IMR-90 (cell line): ENCODE results near the gene SLC8A1. TPM values are rescaled to one million over a fixed set of nuclear protein-coding genes. Genes with fewer than 3 reads are reported as not detected.

ENCODE experiments used
- ATAC-seq: fragments of 200-7000 bp; cut with Tn5 transposase; 2 replicates; pipeline ENCODE4 v1.9.1; 2020; ENCODE audit warnings: low read depth, mild to moderate bottlenecking, moderate library complexity
- BruUV-seq: library from RNA; stranded (reverse); fragments of 400-500 nt; replicated peaks from 2 replicates; lab custom pipeline; 2021; lab: Mats Ljungman, UMichigan
- CTCF ChIA-PET: fragments of 300-600 bp; formaldehyde crosslinking; extraction: SDS; loops from one replicate; lab custom pipeline; 2021; ENCODE audit warnings: antibody characterized with exemption; lab: Yijun Ruan, JAX
- POLR2A ChIA-PET: fragments of 300-600 bp; sonication (Branson Sonifier 250); formaldehyde crosslinking; loops from one replicate; lab custom pipeline; 2022; ENCODE audit warnings: antibody characterized with exemption; ENCODE audit not compliant: unreplicated experiment; lab: Charles Lee
- DNase-seq: peaks from one replicate; pipeline ENCODE4 v3.0.0; 2013
- H2AFZ ChIP-seq: replicated peaks from 2 replicates; pipeline ENCODE3; 2013; ENCODE audit warnings: low read length, mild to moderate bottlenecking; ENCODE audit not compliant: poor library complexity
- H2AK5ac ChIP-seq: 2 replicates; pipeline ENCODE4 v1.6.1; 2013; ENCODE audit warnings: low read depth, low read length, inconsistent platforms
- H2AK9ac ChIP-seq: replicated peaks from 2 replicates; pipeline ENCODE3; 2013; ENCODE audit warnings: mild to moderate bottlenecking, low read depth, low read length, moderate library complexity; ENCODE audit not compliant: poor library complexity
- H2BK120ac ChIP-seq: 2 replicates; pipeline ENCODE4 v1.6.1; 2013; ENCODE audit warnings: low read depth, low read length, inconsistent platforms
- H2BK15ac ChIP-seq: 3 replicates; pipeline ENCODE4 v1.6.1; 2013; ENCODE audit warnings: low read depth, low read length, inconsistent platforms
- H2BK20ac ChIP-seq: 2 replicates; pipeline ENCODE4 v1.6.1; 2013; ENCODE audit warnings: low read depth, mild to moderate bottlenecking, inconsistent platforms, low read length, moderate library complexity
- H2BK5ac ChIP-seq: 2 replicates; pipeline ENCODE4 v1.6.1; 2013; ENCODE audit warnings: mild to moderate bottlenecking, low read depth, low read length, inconsistent platforms; ENCODE audit not compliant: poor library complexity, severe bottlenecking
- H3K14ac ChIP-seq: replicated peaks from 2 replicates; pipeline ENCODE4 v1.6.1; 2013; ENCODE audit warnings: low read depth, low read length, inconsistent platforms
- H3K18ac ChIP-seq: 2 replicates; pipeline ENCODE4 v1.6.1; 2013; ENCODE audit warnings: low read depth, low read length, control low read depth
- H3K23ac ChIP-seq: 2 replicates; pipeline ENCODE4 v1.6.1; 2013; ENCODE audit warnings: low read depth, low read length, inconsistent platforms
- H3K27ac ChIP-seq: 2 replicates; pipeline ENCODE4 v1.5.1; 2013; ENCODE audit warnings: mild to moderate bottlenecking, control low read depth, low read length; ENCODE audit not compliant: insufficient read depth
- H3K27me3 ChIP-seq: 2 replicates; pipeline ENCODE4 v1.6.1; 2013; ENCODE audit warnings: low read length; ENCODE audit not compliant: control insufficient read depth, insufficient read depth
- H3K36me3 ChIP-seq: 2 replicates; pipeline ENCODE4 v1.6.1; 2013; ENCODE audit warnings: low read length, mixed read lengths; ENCODE audit not compliant: control insufficient read depth, insufficient read depth
- H3K4ac ChIP-seq: 2 replicates; pipeline ENCODE4 v1.6.1; 2013; ENCODE audit warnings: low read depth, low read length, inconsistent platforms
- H3K4me1 ChIP-seq: 2 replicates; pipeline ENCODE4 v1.6.1; 2013; ENCODE audit warnings: low read length, mixed read lengths; ENCODE audit not compliant: control insufficient read depth, insufficient read depth
- H3K4me2 ChIP-seq: 2 replicates; pipeline ENCODE4 v1.6.1; 2013; ENCODE audit warnings: low read depth, mild to moderate bottlenecking, control low read depth, low read length, moderate library complexity
- H3K4me3 ChIP-seq: 2 replicates; pipeline ENCODE4 v1.5.1; 2013; ENCODE audit warnings: low read depth, mild to moderate bottlenecking, control low read depth, low read length, moderate library complexity; ENCODE audit not compliant: insufficient read depth
- H3K56ac ChIP-seq: 2 replicates; pipeline ENCODE4 v1.6.1; 2013; ENCODE audit warnings: low read length, inconsistent platforms; ENCODE audit not compliant: insufficient read depth; ENCODE audit errors: extremely low read depth
- H3K79me1 ChIP-seq, 2 experiments: 2 replicates each; pipeline ENCODE4 v1.6.1; 2013; ENCODE audit warnings: low read length in 2 of 2, inconsistent platforms in 1 of 2, low read depth in 1 of 2
- H3K9ac ChIP-seq: 2 replicates; pipeline ENCODE4 v1.6.1; 2013; ENCODE audit warnings: low read depth, low read length, control low read depth
- H3K9me1 ChIP-seq: 2 replicates; pipeline ENCODE4 v1.6.1; 2013; ENCODE audit warnings: low read length, inconsistent platforms; ENCODE audit not compliant: insufficient read depth
- H3K9me3 ChIP-seq: 2 replicates; pipeline ENCODE4 v1.6.1; 2013; ENCODE audit warnings: low read length; ENCODE audit not compliant: control insufficient read depth, insufficient read depth
- H4K20me1 ChIP-seq: 2 replicates; pipeline ENCODE4 v1.6.1; 2013; ENCODE audit warnings: low read length, inconsistent platforms; ENCODE audit not compliant: insufficient read depth
- H4K5ac ChIP-seq: 2 replicates; pipeline ENCODE4 v1.6.1; 2013; ENCODE audit warnings: mild to moderate bottlenecking, low read depth, low read length, control low read depth
- H4K8ac ChIP-seq, 2 experiments: 2 replicates each; pipeline ENCODE4 v1.6.1; 2013; ENCODE audit warnings: low read depth in 2 of 2, low read length in 2 of 2, control low read depth in 1 of 2, inconsistent platforms in 1 of 2
- H4K91ac ChIP-seq: 2 replicates; pipeline ENCODE4 v1.6.1; 2013; ENCODE audit warnings: low read depth, low read length, inconsistent platforms; ENCODE audit not compliant: insufficient read depth
- BHLHE40 ChIP-seq: fragments of 150-350 bp; IDR thresholded peaks from 2 replicates; pipeline ENCODE4 v1.6.1; 2016; ENCODE audit warnings: mild to moderate bottlenecking, low read depth, low read length
- CEBPB ChIP-seq: IDR thresholded peaks from 2 replicates; pipeline ENCODE4 v1.6.1; 2012; ENCODE audit warnings: low read depth, low read length, improper control_type of control experiment
- CHD1 ChIP-seq: IDR thresholded peaks from 2 replicates; pipeline ENCODE4 v1.6.1; 2012; ENCODE audit warnings: low read depth, low read length, improper control_type of control experiment
- CTCF ChIP-seq: conservative IDR thresholded peaks from 2 replicates; pipeline ENCODE4 v1.5.1; 2012; ENCODE audit warnings: mild to moderate bottlenecking, low read depth, low read length, improper control_type of control experiment
- ELK1 ChIP-seq: fragments of 150-350 bp; IDR thresholded peaks from 2 replicates; pipeline ENCODE4 v1.6.1; 2016; ENCODE audit warnings: low read depth, mild to moderate bottlenecking, low read length, moderate library complexity, borderline replicate concordance
- FOS ChIP-seq: fragments of 150-350 bp; IDR thresholded peaks from 2 replicates; pipeline ENCODE4 v1.6.1; 2016; ENCODE audit warnings: low read depth, low read length
- MXI1 ChIP-seq: IDR thresholded peaks from 2 replicates; pipeline ENCODE4 v1.6.1; 2012; ENCODE audit warnings: low read depth, mild to moderate bottlenecking, low read length, moderate library complexity, borderline replicate concordance
- NFE2L2 ChIP-seq: fragments of 150-350 bp; IDR thresholded peaks from 2 replicates; pipeline ENCODE4 v1.6.1; 2016; ENCODE audit warnings: low read depth, mild to moderate bottlenecking, low read length
- POLR2A ChIP-seq: IDR thresholded peaks from 2 replicates; pipeline ENCODE4 v1.6.1; 2012; ENCODE audit warnings: mild to moderate bottlenecking, low read depth, low read length
- RCOR1 ChIP-seq: IDR thresholded peaks from 2 replicates; pipeline ENCODE4 v1.6.1; 2012; ENCODE audit warnings: mild to moderate bottlenecking, low read length, improper control_type of control experiment; ENCODE audit not compliant: insufficient replicate concordance
- SMC3 ChIP-seq: fragments of 150-350 bp; IDR thresholded peaks from 2 replicates; pipeline ENCODE4 v1.6.1; 2016; ENCODE audit warnings: low read depth, mild to moderate bottlenecking, antibody characterized with exemption, low read length, moderate library complexity
- WGBS, 2 experiments: methylation state at CpG; one replicate each; pipeline versions ENCODE4 v1.1.5 to v1.1.7; 2013; ENCODE audit warnings: missing lambda C conversion rate in 2 of 2; ENCODE audit not compliant: insufficient read length in 1 of 2; ENCODE audit errors: extremely low coverage in 2 of 2; 5-methylcytosine and 5-hydroxymethylcytosine counted together
- dilution Hi-C: fragments of 300-500 bp; cut with HindIII; formaldehyde crosslinking; loops from one replicate; pipeline ENCODE4 v1.14.3; 2018; ENCODE audit warnings: low sequenced_read_pairs; ENCODE audit not compliant: unreplicated experiment
- in situ Hi-C: fragments of 300-500 bp; cut with MboI; formaldehyde crosslinking; loops from 3 replicates; pipeline ENCODE4 v1.14.3; 2019; ENCODE audit warnings: low sequenced_read_pairs, inconsistent platforms, mixed read lengths
- intact Hi-C: fragments of 100-400 bp; cut with micrococcal nuclease; formaldehyde crosslinking; loops from 2 replicates; pipeline ENCODE4 v1.10.0; 2022
- polyA plus RNA-seq, 3 experiments: library from polyadenylated mRNA; depleted of rRNA; stranded (reverse); fragments of >200 nt; gene quantifications; 2 replicates each; pipeline ENCODE4 v1.2.3, GENCODE V29; 2012; ENCODE audit warnings: low replicate concordance in 1 of 3
- total RNA-seq: library from RNA; depleted of rRNA; stranded (reverse); fragments of >200 nt; gene quantifications from 2 replicates; pipeline ENCODE4 v1.2.3, GENCODE V29; 2012

SLC8A1 gene
- total and polyA plus RNA-seq, 2 of the 4 experiments (the other 2 are of a cell fraction), result 7.7 to 57.0 TPM

DNA sequence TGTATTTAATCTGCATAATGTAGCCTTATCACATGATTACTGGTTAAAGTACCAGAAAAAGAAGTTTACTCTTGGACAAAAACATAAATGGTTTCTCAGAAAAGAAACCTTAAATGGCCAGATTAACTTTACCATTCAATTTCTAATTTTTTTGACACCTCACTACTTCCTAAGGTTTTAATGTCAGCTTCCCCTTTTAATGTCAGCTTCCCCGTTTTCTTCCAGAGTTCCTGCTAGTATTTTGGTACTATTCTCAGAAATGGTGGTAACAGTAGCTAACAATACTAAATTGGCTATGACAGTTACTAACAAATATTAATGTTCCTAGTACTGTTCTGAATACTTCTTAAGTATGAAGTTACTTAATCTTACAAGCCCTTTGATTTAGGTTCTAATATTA lies 22.4 kb upstream of the SLC8A1 start:
- no peaks in the 10 kb centered on the region for H3K36me3 ChIP-seq
- H3K14ac ChIP-seq, result no peak overlapping the region
- H4K91ac ChIP-seq, result no peak overlapping the region
- no peaks in the 10 kb centered on the region for H4K20me1 ChIP-seq
- H4K8ac ChIP-seq, result no peak overlapping the region
- H3K23ac ChIP-seq, result no peak overlapping the region
- no peak overlapping the region for H4K5ac ChIP-seq
- no peak overlapping the region for H2AFZ ChIP-seq
- no peaks in the 10 kb centered on the region for H3K9me1 ChIP-seq
- no peak overlapping the region for H3K4me3 ChIP-seq
- H2BK15ac ChIP-seq, result no peak overlapping the region
- intact Hi-C loops (no loop called here), in situ Hi-C loops (no loop called here), dilution Hi-C loops (no loop called here)
- H3K9ac ChIP-seq, result no peak overlapping the region
- no peak overlapping the region for H2BK5ac ChIP-seq
- H3K56ac ChIP-seq, result no peak overlapping the region
- H3K4me2 ChIP-seq, result no peak overlapping the region
- CTCF ChIA-PET, result no interaction called here
- H3K4me1 ChIP-seq, result no peaks in the 10 kb centered on the region
- BruUV-seq, result no TSS peak
- H2BK120ac ChIP-seq, result no peak overlapping the region
- no peaks in the 10 kb centered on the region for H3K27me3 ChIP-seq
- no CpG with 5 or more reads among the region's 1 CpG for WGBS, 2 experiments
- TF ChIP-seq NFE2L2 (no peak), CTCF (no peak), MXI1 (no peak), ELK1 (no peak), SMC3 (no peak), FOS (no peak), CHD1 (no peak), POLR2A (no peak), BHLHE40 (no peak), CEBPB (no peak), RCOR1 (no peak)
- ATAC-seq (no peak), DNase-seq (no peak)
- no peak overlapping the region for H3K27ac ChIP-seq
- no peak overlapping the region for H3K4ac ChIP-seq
- POLR2A ChIA-PET, result no interaction called here
- no peaks in the 10 kb centered on the region for H3K79me1 ChIP-seq
- H3K9me3 ChIP-seq, result no peaks in the 10 kb centered on the region
- no peak overlapping the region for H2AK9ac ChIP-seq
- H2AK5ac ChIP-seq, result no peak overlapping the region
- no peak overlapping the region for H3K18ac ChIP-seq
- no peak overlapping the region for H2BK20ac ChIP-seq
